H9 (cell line): ENCODE data around the gene POLR1C. TPM values are rescaled to one million over a fixed set of nuclear protein-coding genes. Genes with fewer than 3 reads are reported as not detected.

Experiments
- DNase-seq: peaks from one replicate; pipeline ENCODE4 v3.0.0-alpha.2; 2017
- H2AFZ ChIP-seq: one replicate; pipeline ENCODE4 v1.6.1; 2013; ENCODE audit warnings: mild to moderate bottlenecking, low read length, control low read depth, moderate library complexity
- H2AK5ac ChIP-seq: 2 replicates; pipeline ENCODE4 v1.6.1; 2013; ENCODE audit warnings: low read length, control low read depth, mixed read lengths; ENCODE audit not compliant: insufficient read length
- H2BK120ac ChIP-seq: one replicate; pipeline ENCODE4 v1.6.1; 2013; ENCODE audit warnings: low read depth, mild to moderate bottlenecking, low read length, control low read depth, inconsistent platforms; ENCODE audit not compliant: poor library complexity, severe bottlenecking
- H2BK12ac ChIP-seq: 2 replicates; pipeline ENCODE4 v1.6.1; 2013; ENCODE audit warnings: low read length, control low read depth, mixed read lengths, low read depth; ENCODE audit not compliant: insufficient read length
- H2BK15ac ChIP-seq: 2 replicates; pipeline ENCODE4 v1.6.1; 2013; ENCODE audit warnings: low read depth, low read length, control low read depth
- H2BK20ac ChIP-seq: one replicate; pipeline ENCODE4 v1.6.1; 2013; ENCODE audit warnings: low read depth, mild to moderate bottlenecking, low read length, control low read depth, inconsistent platforms; ENCODE audit not compliant: poor library complexity, severe bottlenecking
- H2BK5ac ChIP-seq: 2 replicates; pipeline ENCODE4 v1.6.1; 2013; ENCODE audit warnings: low read length, control low read depth, mixed read lengths; ENCODE audit not compliant: insufficient read length
- H3K14ac ChIP-seq: 2 replicates; pipeline ENCODE4 v1.6.1; 2013; ENCODE audit warnings: low read length, control low read depth; ENCODE audit not compliant: insufficient read depth
- H3K18ac ChIP-seq: 2 replicates; pipeline ENCODE4 v1.6.1; 2013; ENCODE audit warnings: low read depth, mild to moderate bottlenecking, mixed read lengths, low read length, control low read depth; ENCODE audit not compliant: insufficient read length
- H3K23ac ChIP-seq: 2 replicates; pipeline ENCODE4 v1.6.1; 2013; ENCODE audit warnings: low read length, control low read depth, mixed read lengths, low read depth; ENCODE audit not compliant: insufficient read length
- H3K23me2 ChIP-seq: 2 replicates; pipeline ENCODE4 v1.6.1; 2013; ENCODE audit warnings: low read depth, mild to moderate bottlenecking, mixed read lengths, low read length, control low read depth; ENCODE audit not compliant: insufficient read length, poor library complexity, severe bottlenecking
- H3K27ac ChIP-seq: 2 replicates; pipeline ENCODE4 v1.5.1; 2013; ENCODE audit warnings: low read length, control low read depth, mixed read lengths, low read depth; ENCODE audit not compliant: insufficient read length
- H3K27me3 ChIP-seq: 2 replicates; pipeline ENCODE4 v1.6.1; 2013; ENCODE audit warnings: low read length, control low read depth, inconsistent platforms; ENCODE audit not compliant: insufficient read depth
- H3K4ac ChIP-seq: 2 replicates; pipeline ENCODE4 v1.6.1; 2013; ENCODE audit warnings: low read depth, mild to moderate bottlenecking, control low read depth, inconsistent platforms, low read length, moderate library complexity
- H3K4me1 ChIP-seq: 2 replicates; pipeline ENCODE4 v1.6.1; 2013; ENCODE audit warnings: low read length, control low read depth, inconsistent platforms; ENCODE audit not compliant: insufficient read depth
- H3K4me2 ChIP-seq: 2 replicates; pipeline ENCODE4 v1.6.1; 2013; ENCODE audit warnings: low read length, control low read depth, mixed read lengths; ENCODE audit not compliant: insufficient read length, insufficient read depth
- H3K56ac ChIP-seq: 2 replicates; pipeline ENCODE4 v1.6.1; 2013; ENCODE audit warnings: low read depth, mild to moderate bottlenecking, mixed read lengths, low read length, control low read depth; ENCODE audit not compliant: insufficient read length
- H3K79me1 ChIP-seq: 2 replicates; pipeline ENCODE4 v1.6.1; 2013; ENCODE audit warnings: low read depth, mild to moderate bottlenecking, moderate library complexity, low read length, control low read depth, inconsistent platforms; ENCODE audit not compliant: insufficient read depth, poor library complexity, severe bottlenecking
- H3K79me2 ChIP-seq: 2 replicates; pipeline ENCODE4 v1.6.1; 2013; ENCODE audit warnings: low read length, control low read depth, inconsistent platforms; ENCODE audit not compliant: insufficient read depth
- H3K9ac ChIP-seq: 2 replicates; pipeline ENCODE4 v1.6.1; 2013; ENCODE audit warnings: low read length, control low read depth, mixed read lengths; ENCODE audit not compliant: insufficient read length; ENCODE audit errors: extremely low read depth
- H3K9me3 ChIP-seq: one replicate; pipeline ENCODE4 v1.6.1; 2013; ENCODE audit warnings: low read depth, low read length, inconsistent platforms; ENCODE audit not compliant: control insufficient read depth
- H3T11ph ChIP-seq: one replicate; pipeline ENCODE4 v1.6.1; 2013; ENCODE audit warnings: mild to moderate bottlenecking, low read length, control low read depth, inconsistent platforms
- H4K20me1 ChIP-seq: one replicate; pipeline ENCODE4 v1.6.1; 2013; ENCODE audit not compliant: control insufficient read depth, insufficient read length, insufficient read depth
- H4K5ac ChIP-seq: 2 replicates; pipeline ENCODE4 v1.6.1; 2013; ENCODE audit warnings: low read depth, mild to moderate bottlenecking, mixed read lengths, low read length, control low read depth; ENCODE audit not compliant: insufficient read length
- H4K8ac ChIP-seq: replicated peaks from 2 replicates; pipeline ENCODE4 v1.6.1; 2013; ENCODE audit warnings: low read length, control low read depth, mixed read lengths, low read depth; ENCODE audit not compliant: insufficient read length
- H4K91ac ChIP-seq: 2 replicates; pipeline ENCODE4 v1.6.1; 2013; ENCODE audit warnings: low read depth, mild to moderate bottlenecking, moderate library complexity, mixed read lengths, low read length, control low read depth; ENCODE audit not compliant: insufficient read length
- H3K27ac Mint-ChIP-seq, 3 experiments: 2 replicates in 2 of 3; 3 replicates in 1 of 3; pipeline ENCODE4 v1.8.0; 2020 to 2021; ENCODE audit warnings: mixed read lengths in 3 of 3, mild to moderate bottlenecking in 1 of 3, moderate library complexity in 1 of 3
- H3K27me3 Mint-ChIP-seq: 2 replicates; pipeline ENCODE4 v1.8.0; 2021; ENCODE audit warnings: low read depth, mild to moderate bottlenecking, moderate library complexity, mixed read lengths
- H3K36me3 Mint-ChIP-seq, 3 experiments: 2 replicates in 2 of 3; 3 replicates in 1 of 3; pipeline ENCODE4 v1.8.0; 2020 to 2021; ENCODE audit warnings: low read depth in 3 of 3, mixed read lengths in 3 of 3; ENCODE audit not compliant: insufficient read depth in 1 of 3
- H3K4me1 Mint-ChIP-seq, 2 experiments: 2 replicates each; pipeline ENCODE4 v1.8.0; 2020; ENCODE audit warnings: mixed read lengths in 2 of 2
- H3K4me3 Mint-ChIP-seq, 2 experiments: 2 replicates in 1 of 2; 3 replicates in 1 of 2; pipeline ENCODE4 v1.8.0; 2020 to 2021; ENCODE audit warnings: mild to moderate bottlenecking in 2 of 2, mixed read lengths in 2 of 2, moderate library complexity in 1 of 2
- H3K9me3 Mint-ChIP-seq, 2 experiments: 2 replicates in 1 of 2; 3 replicates in 1 of 2; pipeline ENCODE4 v1.8.0; 2020; ENCODE audit warnings: mild to moderate bottlenecking in 2 of 2, mixed read lengths in 2 of 2, moderate library complexity in 1 of 2
- CTCF ChIP-seq: fragments of 200-600 bp; sonication (generic); conservative IDR thresholded peaks from 3 replicates; pipeline ENCODE4 v1.8.0; 2021; ENCODE audit warnings: antibody characterized with exemption, mild to moderate bottlenecking
- WGBS: extraction: QIAGEN DNeasy Blood & Tissue Kit; methylation state at CpG from one replicate; pipeline ENCODE4 v1.1.7; 2013; ENCODE audit warnings: missing lambda C conversion rate, low lambda C conversion rate, mixed read lengths; ENCODE audit not compliant: insufficient read length; ENCODE audit errors: extremely low coverage; 5-methylcytosine and 5-hydroxymethylcytosine counted together
- total RNA-seq: library from RNA; stranded (reverse); gene quantifications from 2 replicates; pipeline ENCODE4 v1.2.1, GENCODE V29; 2021

The POLR1C gene
- total RNA-seq, 1 experiment from 2014 or later: 75.8 TPM

GRCh38 chr6:43481075-43481474 lies 35.8 kb upstream of the POLR1C start:
- H2BK5ac ChIP-seq: no peak overlapping the region
- peaks cover 27% of the 10 kb centered on the region for H3K79me2 ChIP-seq
- no peak overlapping the region for H3K18ac ChIP-seq
- H2AFZ ChIP-seq: no peak overlapping the region
- no peak for TF ChIP-seq CTCF
- Mint-ChIP-seq H3K36me3 (peaks cover 0 to 3% (median 2%) of the 10 kb centered on the region in 3 experiments; a peak in 2 of 7 replicates), H3K9me3 (no peaks in the 10 kb centered on the region), H3K27ac (peak overlapping the region in 2 of 3 experiments; percentile 22 to 37; a peak in 2 of 7 replicates), H3K27me3 (no peaks in the 10 kb centered on the region), H3K4me3 (no peak overlapping the region), H3K4me1 (peaks cover 44 to 50% of the 10 kb centered on the region in 2 experiments)
- H2BK120ac ChIP-seq: no peak overlapping the region
- H3K79me1 ChIP-seq: peaks cover 10% of the 10 kb centered on the region
- no peak overlapping the region for H2BK20ac ChIP-seq
- no peak overlapping the region for H4K91ac ChIP-seq
- no peak overlapping the region for H3K4me2 ChIP-seq
- no peaks in the 10 kb centered on the region for H4K20me1 ChIP-seq
- no peaks in the 10 kb centered on the region for H3K27me3 ChIP-seq
- DNase-seq: no peak
- H3K23ac ChIP-seq: no peak overlapping the region
- no peaks in the 10 kb centered on the region for H3K9me3 ChIP-seq
- peak overlapping the region; percentile 13 for H3K9ac ChIP-seq
- no peak overlapping the region for H3T11ph ChIP-seq
- no peak overlapping the region for H3K4ac ChIP-seq
- H3K4me1 ChIP-seq: peaks cover 15% of the 10 kb centered on the region; the same call in 1 of the 2 replicates
- H3K14ac ChIP-seq: no peak overlapping the region
- no peak overlapping the region for H2AK5ac ChIP-seq
- H4K8ac ChIP-seq: no peak overlapping the region
- no peak overlapping the region for H2BK12ac ChIP-seq
- 0 out of 2 replicates have a peak overlapping the region, but pooled peaks have one; percentile 75 for H2BK15ac ChIP-seq
- no peak overlapping the region for H4K5ac ChIP-seq
- no peak overlapping the region for H3K27ac ChIP-seq
- no peak overlapping the region for H3K56ac ChIP-seq
- no CpG with 5 or more reads among the region's 2 CpGs for WGBS
- H3K23me2 ChIP-seq: peaks cover 10% of the 10 kb centered on the region
